HTR-8/SVneo (cell line): ENCODE data around the gene RAC2.

Experiments used
- DNase-seq: peaks from one replicate; pipeline ENCODE4 v3.0.0; 2011; ENCODE audit warnings: low spot score, mixed read lengths; ENCODE audit not compliant: insufficient read length
- FAIRE-seq: peaks from 2 replicates; lab custom pipeline; 2011; peaks lifted over from hg19 to GRCh38; lab: Jason Lieb, UNC

RAC2 gene

GRCh38 chr22:37180531-37181231 is 63.4 kb downstream of the RAC2 start:
- DNase-seq (no peak), FAIRE-seq (no peak)

- FAIRE-seq (no peak), DNase-seq (no peak)
Measured at GRCh38 chr22:37179622-37180420, 64.2 kb downstream of the RAC2 start.

- no peak for FAIRE-seq
- no peak for DNase-seq
Measured at GRCh38 chr22:37179126-37179470, 65.0 kb downstream of the RAC2 start.

GRCh38 chr22:37178350-37179125 is 65.5 kb downstream of the RAC2 start:
- no peak for FAIRE-seq
- no peak for DNase-seq

- FAIRE-seq, result no peak
- DNase-seq, result no peak
Measured at GRCh38 chr22:37177755-37178154, 66.3 kb downstream of the RAC2 start.

- DNase-seq (no peak), FAIRE-seq (no peak)
Measured at GRCh38 chr22:37177221-37177620, 66.8 kb downstream of the RAC2 start.

- no peak for FAIRE-seq
- DNase-seq, result no peak
Measured at GRCh38 chr22:37176464-37177061, 67.5 kb downstream of the RAC2 start.

GRCh38 chr22:37175414-37176281 is 68.4 kb downstream of the RAC2 start:
- no peak for FAIRE-seq
- DNase-seq, result no peak
